Measurements from ENCODE around the gene PITPNB.

DNA sequence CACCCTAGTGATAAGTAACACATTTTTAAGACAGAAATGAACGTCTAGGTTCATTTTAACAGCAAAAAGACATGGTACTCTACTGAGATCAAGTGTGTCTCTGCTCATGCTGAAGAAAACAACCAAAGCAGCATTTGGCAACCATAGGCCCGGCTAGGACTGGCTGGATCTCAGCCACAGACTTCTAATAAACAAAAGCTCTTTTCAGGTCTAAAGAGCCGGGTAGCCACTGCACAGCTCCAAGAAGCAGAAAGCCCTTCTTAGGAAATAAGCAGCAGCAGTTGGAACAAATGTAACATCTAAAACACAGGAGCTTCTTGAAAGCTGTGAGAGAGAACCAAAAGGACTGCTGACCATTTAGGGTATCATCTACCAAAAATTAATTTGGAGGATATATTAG is 37.6 kb downstream of the PITPNB start:
- TF ChIP-seq, protein P1, sequence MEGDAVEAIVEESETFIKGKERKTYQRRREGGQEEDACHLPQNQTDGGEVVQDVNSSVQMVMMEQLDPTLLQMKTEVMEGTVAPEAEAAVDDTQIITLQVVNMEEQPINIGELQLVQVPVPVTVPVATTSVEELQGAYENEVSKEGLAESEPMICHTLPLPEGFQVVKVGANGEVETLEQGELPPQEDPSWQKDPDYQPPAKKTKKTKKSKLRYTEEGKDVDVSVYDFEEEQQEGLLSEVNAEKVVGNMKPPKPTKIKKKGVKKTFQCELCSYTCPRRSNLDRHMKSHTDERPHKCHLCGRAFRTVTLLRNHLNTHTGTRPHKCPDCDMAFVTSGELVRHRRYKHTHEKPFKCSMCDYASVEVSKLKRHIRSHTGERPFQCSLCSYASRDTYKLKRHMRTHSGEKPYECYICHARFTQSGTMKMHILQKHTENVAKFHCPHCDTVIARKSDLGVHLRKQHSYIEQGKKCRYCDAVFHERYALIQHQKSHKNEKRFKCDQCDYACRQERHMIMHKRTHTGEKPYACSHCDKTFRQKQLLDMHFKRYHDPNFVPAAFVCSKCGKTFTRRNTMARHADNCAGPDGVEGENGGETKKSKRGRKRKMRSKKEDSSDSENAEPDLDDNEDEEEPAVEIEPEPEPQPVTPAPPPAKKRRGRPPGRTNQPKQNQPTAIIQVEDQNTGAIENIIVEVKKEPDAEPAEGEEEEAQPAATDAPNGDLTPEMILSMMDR (IDR thresholded peaks at IDR 0.05), result no peak
- no peak for TF ChIP-seq POLR2A (IDR thresholded peaks at IDR 0.05)

Data from testis (tissue), 2 donors.